Subcutaneous adipose tissue (tissue), 4 donors: Measurements from ENCODE around the gene TOM1L1. TPM values are rescaled to one million over a fixed set of nuclear protein-coding genes. Genes with fewer than 3 reads are reported as not detected.

Experiments
- CTCF ChIP-seq: fragments of 450-650 bp; IDR thresholded peaks from one replicate; pipeline ENCODE4 v1.5.1; 2016; ENCODE audit warnings: low read depth, mild to moderate bottlenecking, control low read depth, antibody characterized with exemption, moderate library complexity
- total RNA-seq, 4 donors: library from RNA; depleted of rRNA; stranded (reverse); fragments of >200 nt; gene quantifications; one replicate each; pipeline ENCODE4 v1.1.0, GENCODE V29; 2016

The TOM1L1 gene
- total RNA-seq, 4 donors from 2014 or later: 10.7 to 15.9 (median 12.4) TPM

- TF ChIP-seq CTCF: no peak
Observed at GRCh38 chr17:54983260-54983659, 82.6 kb downstream of the TOM1L1 start.

GRCh38 chr17:54985476-54985875 is 84.8 kb downstream of the TOM1L1 start:
- no peak for TF ChIP-seq CTCF

GRCh38 chr17:54990118-54990517 is 89.5 kb downstream of the TOM1L1 start:
- no peak for TF ChIP-seq CTCF

- TF ChIP-seq CTCF: no peak
Observed at GRCh38 chr17:54991567-54991966, 90.9 kb downstream of the TOM1L1 start.

GRCh38 chr17:54992797-54993639 is 92.4 kb downstream of the TOM1L1 start:
- no peak for TF ChIP-seq CTCF

- no peak for TF ChIP-seq CTCF
Observed at GRCh38 chr17:54996441-54996840, 95.8 kb downstream of the TOM1L1 start.

GRCh38 chr17:55002458-55002857 is 101.8 kb downstream of the TOM1L1 start:
- no peak for TF ChIP-seq CTCF
